CD14-positive monocyte (primary cell): ENCODE measurements around the gene LASP1. TPM values are rescaled to one million over a fixed set of nuclear protein-coding genes. Genes with fewer than 3 reads are reported as not detected.
A peak's percentile ranks its signal among the peaks of the same experiment; 100 is the strongest.

ENCODE experiments used
- DNase-seq, 3 donors: peaks; one replicate each; pipeline ENCODE4 v3.0.0-alpha.2; 2011 to 2022
- H2AFZ ChIP-seq: 2 replicates; pipeline ENCODE4 v1.6.0; 2012; ENCODE audit warnings: mild to moderate bottlenecking, low read depth, low read length, inconsistent platforms; ENCODE audit not compliant: insufficient read depth, poor library complexity, severe bottlenecking
- H3K27ac ChIP-seq, 2 donors: 1 replicate in 1 of 2; 2 replicates in 1 of 2; pipeline ENCODE4 v1.5.1; 2012 to 2013; ENCODE audit warnings: low read length in 2 of 2, control low read depth in 1 of 2, inconsistent platforms in 1 of 2, low read depth in 1 of 2, mild to moderate bottlenecking in 1 of 2
- H3K27me3 ChIP-seq, 2 donors: one replicate each; pipeline versions ENCODE4 v1.6.0 to v1.6.1; 2011 to 2013; ENCODE audit warnings: low read length in 2 of 2; ENCODE audit not compliant: control insufficient read depth in 2 of 2, insufficient read depth in 2 of 2
- H3K36me3 ChIP-seq, 2 donors: replicated peaks in 1 of 2; 1 replicate in 1 of 2; 2 replicates in 1 of 2; pipeline versions ENCODE4 v1.5.1 to v1.6.1; 2012 to 2013; ENCODE audit warnings: low read length in 2 of 2, control low read depth in 1 of 2, inconsistent platforms in 1 of 2, mild to moderate bottlenecking in 1 of 2; ENCODE audit not compliant: insufficient read depth in 2 of 2, control insufficient read depth in 1 of 2
- H3K4me1 ChIP-seq, 2 donors: 1 replicate in 1 of 2; 2 replicates in 1 of 2; pipeline versions ENCODE4 v1.5.1 to v1.6.1; 2012 to 2013; ENCODE audit warnings: low read length in 2 of 2, control low read depth in 1 of 2, inconsistent platforms in 1 of 2, mild to moderate bottlenecking in 1 of 2, moderate library complexity in 1 of 2; ENCODE audit not compliant: insufficient read depth in 2 of 2, control insufficient read depth in 1 of 2
- H3K4me2 ChIP-seq: replicated peaks from 2 replicates; pipeline ENCODE3; 2012; ENCODE audit warnings: low read length, moderate library complexity, mild to moderate bottlenecking; ENCODE audit not compliant: poor library complexity, severe bottlenecking; ENCODE audit errors: extremely low read depth
- H3K4me3 ChIP-seq, 3 experiments: fragments of 200-600 bp in 1 of 3; sonication (generic) in 1 of 3; replicated peaks in 1 of 3; 1 replicate in 2 of 3; 2 replicates in 1 of 3; pipeline ENCODE4 v1.5.1; 2011 to 2013; ENCODE audit warnings: low read length in 3 of 3, mild to moderate bottlenecking in 3 of 3, control low read depth in 2 of 3, low read depth in 2 of 3, inconsistent platforms in 1 of 3, moderate library complexity in 1 of 3
- H3K79me2 ChIP-seq: 2 replicates; pipeline ENCODE4 v1.6.0; 2012; ENCODE audit warnings: mild to moderate bottlenecking, control low read depth, inconsistent platforms, low read length, moderate library complexity; ENCODE audit not compliant: insufficient read depth
- H3K9ac ChIP-seq: 2 replicates; pipeline ENCODE4 v1.6.0; 2017; ENCODE audit warnings: low read length, mild to moderate bottlenecking; ENCODE audit not compliant: insufficient read depth, poor library complexity, severe bottlenecking
- H3K9me3 ChIP-seq, 2 donors: replicated peaks in 1 of 2; 1 replicate in 1 of 2; 2 replicates in 1 of 2; pipeline versions ENCODE4 v1.5.1 to v1.6.1; 2012 to 2013; ENCODE audit warnings: low read length in 2 of 2, control low read depth in 1 of 2; ENCODE audit not compliant: control insufficient read depth in 1 of 2, insufficient read depth in 1 of 2
- H4K20me1 ChIP-seq: 2 replicates; pipeline ENCODE4 v1.6.0; 2012; ENCODE audit warnings: mild to moderate bottlenecking, low read length, control low read depth, moderate library complexity; ENCODE audit not compliant: insufficient read depth
- H3K27ac Mint-ChIP-seq, 7 donors: one replicate each; pipeline ENCODE4 v1.8.0; 2020; ENCODE audit warnings: mild to moderate bottlenecking in 7 of 7, mixed read lengths in 7 of 7, moderate library complexity in 6 of 7, inconsistent platforms in 2 of 7
- H3K27me3 Mint-ChIP-seq, 3 donors: one replicate each; pipeline ENCODE4 v1.8.0; 2021 to 2022; ENCODE audit warnings: low read depth in 3 of 3, mild to moderate bottlenecking in 3 of 3, mixed read lengths in 3 of 3, moderate library complexity in 3 of 3, inconsistent platforms in 1 of 3
- H3K36me3 Mint-ChIP-seq, 2 donors: one replicate each; pipeline ENCODE4 v1.8.0; 2020; ENCODE audit warnings: mixed read lengths in 2 of 2, inconsistent platforms in 1 of 2, mild to moderate bottlenecking in 1 of 2
- H3K4me1 Mint-ChIP-seq: one replicate; pipeline ENCODE4 v1.8.0; 2020; ENCODE audit warnings: mild to moderate bottlenecking, mixed read lengths
- H3K4me3 Mint-ChIP-seq, 2 donors: one replicate each; pipeline ENCODE4 v1.8.0; 2020; ENCODE audit warnings: mild to moderate bottlenecking in 2 of 2, mixed read lengths in 2 of 2, moderate library complexity in 1 of 2
- H3K9me3 Mint-ChIP-seq, 7 donors: one replicate each; pipeline ENCODE4 v1.8.0; 2020 to 2022; ENCODE audit warnings: mixed read lengths in 7 of 7, mild to moderate bottlenecking in 6 of 7, moderate library complexity in 6 of 7, inconsistent platforms in 2 of 7
- CTCF ChIP-seq: fragments of 200-600 bp; IDR thresholded peaks from one replicate; pipeline ENCODE4 v1.8.0; 2022; ENCODE audit warnings: antibody characterized with exemption, mild to moderate bottlenecking
- WGBS: methylation state at CpG from one replicate; pipeline ENCODE4 v1.1.5; 2013; ENCODE audit warnings: missing lambda C conversion rate; ENCODE audit not compliant: insufficient coverage; 5-methylcytosine and 5-hydroxymethylcytosine counted together
- intact Hi-C, 2 donors: fragments of 100-400 bp; cut with micrococcal nuclease; formaldehyde crosslinking; loops; one replicate each; pipeline versions ENCODE4 v1.15.0 to v1.15.1; 2023
- polyA plus RNA-seq, 3 donors: library from polyadenylated mRNA; depleted of rRNA in 1 of 3; unstranded in 2 of 3; stranded (reverse) in 1 of 3; fragments of 300-500 nt in 2 of 3; fragments of >200 nt in 1 of 3; fragmentation: Illumina TruSeq in 2 of 3; gene quantifications; 1 replicate in 2 of 3; 2 replicates in 1 of 3; pipeline ENCODE4 v1.2.3, GENCODE V29; 2012 to 2021

Gene LASP1
- polyA plus RNA-seq, 3 donors, result 55.9 to 93.7 (median 70.6) TPM

GRCh38 chr17:38918916-38919315 lies 49.1 kb downstream of the LASP1 start:
- WGBS, result 100% methylated on average over 2 of the region's 5 CpGs
- H2AFZ ChIP-seq, result no peak overlapping the region
- DNase-seq, result no peak
- no peak overlapping the region for H3K9ac ChIP-seq
- peaks cover 7 to 24% of the 10 kb centered on the region in 2 donors for H3K4me1 ChIP-seq
- no peak overlapping the region for H3K27ac ChIP-seq
- peaks cover 59 to 76% of the 10 kb centered on the region in 2 donors for H3K36me3 Mint-ChIP-seq
- H3K36me3 ChIP-seq, result peaks cover 67 to 74% of the 10 kb centered on the region in 2 donors
- H3K27me3 Mint-ChIP-seq, result peaks cover 0 to 3% (median 0%) of the 10 kb centered on the region in 3 donors
- H3K79me2 ChIP-seq, result no peaks in the 10 kb centered on the region
- H3K4me2 ChIP-seq, result no peak overlapping the region
- H4K20me1 ChIP-seq, result peaks cover 86% of the 10 kb centered on the region
- H3K9me3 Mint-ChIP-seq, result no peaks in the 10 kb centered on the region
- TF ChIP-seq CTCF, result no peak
- intact Hi-C loops, result no loop called here
- H3K27me3 ChIP-seq, result no peaks in the 10 kb centered on the region
- no peak overlapping the region for H3K4me3 ChIP-seq
- peaks cover 29% of the 10 kb centered on the region for H3K4me1 Mint-ChIP-seq
- H3K9me3 ChIP-seq, result no peaks in the 10 kb centered on the region
- no peak overlapping the region for H3K4me3 Mint-ChIP-seq
- H3K27ac Mint-ChIP-seq, result peak overlapping the region in 2 of 7 donors; percentile 21 to 61

GRCh38 chr17:38919316-38920078 lies 49.6 kb downstream of the LASP1 start:
- no peak for TF ChIP-seq CTCF
- peaks cover 30% of the 10 kb centered on the region for H3K4me1 Mint-ChIP-seq
- Histone ChIP-seq H3K9ac (no peak overlapping the region), H4K20me1 (peaks cover 80% of the 10 kb centered on the region), H3K27ac (no peak overlapping the region), H3K4me2 (no peak overlapping the region), H3K4me3 (no peak overlapping the region), H3K36me3 (peaks cover 61 to 68% of the 10 kb centered on the region in 2 donors), H3K27me3 (no peaks in the 10 kb centered on the region), H3K4me1 (peaks cover 7 to 24% of the 10 kb centered on the region in 2 donors), H3K9me3 (no peaks in the 10 kb centered on the region), H3K79me2 (no peaks in the 10 kb centered on the region), H2AFZ (no peak overlapping the region)
- peaks cover 53 to 70% of the 10 kb centered on the region in 2 donors for H3K36me3 Mint-ChIP-seq
- no peak overlapping the region for H3K4me3 Mint-ChIP-seq
- no peak for DNase-seq
- peak overlapping the region in 1 of 7 donors; percentile 60 for H3K27ac Mint-ChIP-seq
- 98% methylated on average over 13 of the region's 16 CpGs for WGBS
- peaks cover 0 to 3% (median 0%) of the 10 kb centered on the region in 3 donors for H3K27me3 Mint-ChIP-seq
- H3K9me3 Mint-ChIP-seq, result no peaks in the 10 kb centered on the region
- intact Hi-C loops, result no loop called here
